Left ventricle myocardium inferior (tissue), 1 donor: Measurements from ENCODE around the gene FRAS1. TPM values are rescaled to one million over a fixed set of nuclear protein-coding genes. Genes with fewer than 3 reads are reported as not detected.

Experiments used
- DNase-seq: peaks from one replicate; pipeline ENCODE4 v3.0.0-alpha.2; 2020
- H3K27ac ChIP-seq: fragments of 200-600 bp; replicated peaks from 2 replicates; pipeline ENCODE4 v1.8.0; 2021
- H3K27me3 ChIP-seq: fragments of 200-600 bp; 2 replicates; pipeline ENCODE4 v1.8.0; 2021; ENCODE audit warnings: low read depth
- H3K36me3 ChIP-seq: fragments of 200-600 bp; 2 replicates; pipeline ENCODE4 v1.8.0; 2021
- H3K4me1 ChIP-seq: fragments of 200-600 bp; 2 replicates; pipeline ENCODE4 v1.8.0; 2021
- H3K4me3 ChIP-seq: fragments of 200-600 bp; 2 replicates; pipeline ENCODE4 v1.8.0; 2021; ENCODE audit warnings: mild to moderate bottlenecking, moderate library complexity
- H3K9me3 ChIP-seq: fragments of 200-600 bp; replicated peaks from 2 replicates; pipeline ENCODE4 v1.8.0; 2021
- intact Hi-C: fragments of 100-400 bp; cut with micrococcal nuclease; formaldehyde crosslinking; loops from one replicate; pipeline ENCODE4 v1.11.0; 2022
- total RNA-seq: library from RNA; stranded (reverse); fragmentation: NEBNext Ultra II Directional; extraction: Animal tissue kit (Norgen Biotek cat#: 25700); gene quantifications from one replicate; pipeline ENCODE4 v1.2.1, GENCODE V29; 2021
- TF ChIP-seq, protein P1 (sequence below): fragments of 200-600 bp; IDR thresholded peaks from 2 replicates; pipeline ENCODE4 v1.8.0; 2021; ENCODE audit warnings: antibody characterized with exemption, mild to moderate bottlenecking, borderline replicate concordance
- donor health status: DM: no; HTN: yes; CAD: no; lungs with severe emphysema.

Gene FRAS1
- total RNA-seq, 1 donor from 2014 or later, result 1.4 TPM

GRCh38 chr4:78578674-78579425 lies 521.7 kb downstream of the FRAS1 start:
- H3K27me3 ChIP-seq, result no peaks in the 10 kb centered on the region
- TF ChIP-seq, protein P1, sequence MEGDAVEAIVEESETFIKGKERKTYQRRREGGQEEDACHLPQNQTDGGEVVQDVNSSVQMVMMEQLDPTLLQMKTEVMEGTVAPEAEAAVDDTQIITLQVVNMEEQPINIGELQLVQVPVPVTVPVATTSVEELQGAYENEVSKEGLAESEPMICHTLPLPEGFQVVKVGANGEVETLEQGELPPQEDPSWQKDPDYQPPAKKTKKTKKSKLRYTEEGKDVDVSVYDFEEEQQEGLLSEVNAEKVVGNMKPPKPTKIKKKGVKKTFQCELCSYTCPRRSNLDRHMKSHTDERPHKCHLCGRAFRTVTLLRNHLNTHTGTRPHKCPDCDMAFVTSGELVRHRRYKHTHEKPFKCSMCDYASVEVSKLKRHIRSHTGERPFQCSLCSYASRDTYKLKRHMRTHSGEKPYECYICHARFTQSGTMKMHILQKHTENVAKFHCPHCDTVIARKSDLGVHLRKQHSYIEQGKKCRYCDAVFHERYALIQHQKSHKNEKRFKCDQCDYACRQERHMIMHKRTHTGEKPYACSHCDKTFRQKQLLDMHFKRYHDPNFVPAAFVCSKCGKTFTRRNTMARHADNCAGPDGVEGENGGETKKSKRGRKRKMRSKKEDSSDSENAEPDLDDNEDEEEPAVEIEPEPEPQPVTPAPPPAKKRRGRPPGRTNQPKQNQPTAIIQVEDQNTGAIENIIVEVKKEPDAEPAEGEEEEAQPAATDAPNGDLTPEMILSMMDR, result no peak

DNA sequence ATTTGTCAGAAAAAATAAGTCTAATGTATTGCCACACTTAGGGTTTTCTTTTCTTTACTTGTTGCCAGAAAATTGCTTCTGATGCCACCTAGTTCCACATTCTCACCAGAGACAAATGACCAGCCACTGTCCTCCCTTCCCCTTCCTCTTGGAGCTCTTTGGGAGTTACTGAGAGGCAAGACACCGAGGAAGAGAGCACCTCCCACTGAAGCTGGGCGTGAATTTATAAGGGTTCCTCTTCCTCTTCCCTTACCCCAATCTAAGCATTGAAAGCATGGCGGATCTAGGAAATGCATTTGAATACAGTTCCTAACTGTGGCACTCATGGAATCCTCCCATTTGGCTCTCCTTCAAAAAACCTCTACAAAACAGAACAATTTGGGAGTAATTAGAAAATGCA lies 524.5 kb downstream of the FRAS1 start:
- TF ChIP-seq, protein P1, result no peak
- intact Hi-C loops, result no loop called here
- DNase-seq, result no peak
- H3K27me3 ChIP-seq, result no peaks in the 10 kb centered on the region
- H3K27ac ChIP-seq, result peak overlapping the region; percentile 3
- H3K9me3 ChIP-seq, result no peaks in the 10 kb centered on the region
- no peak overlapping the region for H3K4me3 ChIP-seq
- peaks cover 10% of the 10 kb centered on the region for H3K4me1 ChIP-seq
- H3K36me3 ChIP-seq, result peaks cover 45% of the 10 kb centered on the region

More at GRCh38 chr4:78578674-78579425, 521.7 kb downstream of the FRAS1 start:
- Histone ChIP-seq H3K4me3 (no peak overlapping the region), H3K9me3 (no peaks in the 10 kb centered on the region), H3K36me3 (peaks cover 35% of the 10 kb centered on the region), H3K4me1 (peaks cover 13% of the 10 kb centered on the region), H3K27ac (no peak overlapping the region)
- intact Hi-C loops, result no loop called here
- DNase-seq, result no peak

GRCh38 chr4:78584863-78585547 lies 527.9 kb downstream of the FRAS1 start:
- Histone ChIP-seq H3K4me3 (no peak overlapping the region), H3K9me3 (no peaks in the 10 kb centered on the region), H3K27me3 (no peaks in the 10 kb centered on the region), H3K27ac (no peak overlapping the region), H3K36me3 (peaks cover 45% of the 10 kb centered on the region), H3K4me1 (peaks cover 35% of the 10 kb centered on the region)
- TF ChIP-seq, protein P1, result no peak
- no peak for DNase-seq
- intact Hi-C loops, result no loop called here

DNA sequence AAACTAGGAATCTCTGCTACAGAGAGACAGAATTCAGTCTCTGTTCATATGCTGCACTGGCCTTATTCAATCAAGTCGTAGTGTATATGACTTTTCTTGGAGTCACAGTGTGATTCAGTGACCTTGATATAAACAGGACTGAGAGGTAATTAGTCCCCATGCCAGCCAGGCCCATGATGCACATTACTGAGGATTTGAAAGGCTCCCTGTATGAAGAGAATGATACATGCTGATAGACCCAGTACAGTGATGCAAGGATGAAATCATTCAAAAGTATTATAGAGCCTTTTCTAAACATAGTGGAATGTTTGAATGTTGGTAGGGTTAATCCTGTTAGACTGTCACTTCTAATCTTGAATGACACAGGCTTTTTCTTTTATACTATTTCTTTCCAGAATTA lies 528.5 kb downstream of the FRAS1 start:
- H3K4me1 ChIP-seq, result peaks cover 36% of the 10 kb centered on the region
- no peaks in the 10 kb centered on the region for H3K27me3 ChIP-seq
- no peak overlapping the region for H3K27ac ChIP-seq
- TF ChIP-seq, protein P1, result no peak
- H3K36me3 ChIP-seq, result peaks cover 41% of the 10 kb centered on the region
- DNase-seq, result no peak
- no peaks in the 10 kb centered on the region for H3K9me3 ChIP-seq
- intact Hi-C loops, result no loop called here
- H3K4me3 ChIP-seq, result no peak overlapping the region

- H3K36me3 ChIP-seq, result peaks cover 28% of the 10 kb centered on the region
- no peak for DNase-seq
- H3K4me1 ChIP-seq, result peaks cover 52% of the 10 kb centered on the region
- H3K27me3 ChIP-seq, result no peaks in the 10 kb centered on the region
- H3K4me3 ChIP-seq, result no peak overlapping the region
- no peaks in the 10 kb centered on the region for H3K9me3 ChIP-seq
- TF ChIP-seq, protein P1, result no peak
- peak overlapping the region; percentile 76 for H3K27ac ChIP-seq
- intact Hi-C loops, result no loop called here
Observed at GRCh38 chr4:78588894-78589545, 531.9 kb downstream of the FRAS1 start.
